SJCRH30 (cell line): Measurements from ENCODE around the gene GBX1. TPM values are rescaled to one million over a fixed set of nuclear protein-coding genes. Genes with fewer than 3 reads are reported as not detected.

Experiments
- DNase-seq, 2 experiments: peaks; one replicate each; pipeline ENCODE4 v3.0.0-alpha.2; 2015 to 2020
- H3K27ac ChIP-seq: fragments of 250-450 bp; sonication (Bioruptor Pico); 2 replicates; pipeline ENCODE4 v1.5.1; 2020; ENCODE audit warnings: mild to moderate bottlenecking, moderate library complexity
- H3K27me3 ChIP-seq: fragments of 250-450 bp; sonication (Bioruptor Pico); 2 replicates; pipeline ENCODE4 v1.5.1; 2020; ENCODE audit warnings: mild to moderate bottlenecking, moderate library complexity
- H3K36me3 ChIP-seq: fragments of 250-450 bp; sonication (Bioruptor Pico); 2 replicates; pipeline ENCODE4 v1.5.1; 2020; ENCODE audit warnings: mild to moderate bottlenecking, moderate library complexity
- H3K4me1 ChIP-seq: fragments of 250-450 bp; sonication (Bioruptor Pico); 2 replicates; pipeline ENCODE4 v1.5.1; 2020; ENCODE audit warnings: mild to moderate bottlenecking, moderate library complexity
- H3K4me3 ChIP-seq: fragments of 250-450 bp; sonication (Bioruptor Pico); 2 replicates; pipeline ENCODE4 v1.5.1; 2020; ENCODE audit warnings: mild to moderate bottlenecking, moderate library complexity
- H3K9me3 ChIP-seq: fragments of 250-450 bp; sonication (Bioruptor Pico); replicated peaks from 2 replicates; pipeline ENCODE4 v1.5.1; 2020; ENCODE audit warnings: mild to moderate bottlenecking, moderate library complexity
- total RNA-seq: library from RNA; depleted of rRNA; stranded (reverse); fragments of >200 nt; shearing (Covaris generic); gene quantifications from 2 replicates; pipeline ENCODE4 v1.2.3, GENCODE V29; 2014

The GBX1 gene
- total RNA-seq, 1 experiment from 2014 or later = 0.95 TPM

- H3K27ac ChIP-seq = no peak overlapping the region
- no peak overlapping the region for H3K4me3 ChIP-seq
- no peak for DNase-seq
These were observed 51.6 kb downstream of the GBX1 start for GRCh38 chr7:151115836-151116418.

GRCh38 chr7:151115121-151115835 lies 52.2 kb downstream of the GBX1 start:
- H3K4me1 ChIP-seq = no peaks in the 10 kb centered on the region
- no peak overlapping the region for H3K27ac ChIP-seq
- no peak for DNase-seq
- H3K36me3 ChIP-seq = peaks cover 20% of the 10 kb centered on the region
- H3K4me3 ChIP-seq = no peak overlapping the region
- H3K9me3 ChIP-seq = no peaks in the 10 kb centered on the region
- H3K27me3 ChIP-seq = no peaks in the 10 kb centered on the region

More at GRCh38 chr7:151115836-151116418, 51.6 kb downstream of the GBX1 start:
- H3K4me1 ChIP-seq = no peaks in the 10 kb centered on the region
- no peaks in the 10 kb centered on the region for H3K9me3 ChIP-seq
- no peaks in the 10 kb centered on the region for H3K27me3 ChIP-seq
- peaks cover 22% of the 10 kb centered on the region for H3K36me3 ChIP-seq

GRCh38 chr7:151114151-151115090 lies 53.1 kb downstream of the GBX1 start:
- Histone ChIP-seq H3K4me1 (no peaks in the 10 kb centered on the region), H3K4me3 (no peak overlapping the region), H3K27ac (no peak overlapping the region), H3K36me3 (peaks cover 17% of the 10 kb centered on the region), H3K9me3 (no peaks in the 10 kb centered on the region), H3K27me3 (no peaks in the 10 kb centered on the region)
- no peak for DNase-seq

GRCh38 chr7:151113344-151114150 lies 53.9 kb downstream of the GBX1 start:
- Histone ChIP-seq H3K9me3 (no peaks in the 10 kb centered on the region), H3K27me3 (no peaks in the 10 kb centered on the region), H3K36me3 (peaks cover 10% of the 10 kb centered on the region), H3K4me1 (no peaks in the 10 kb centered on the region), H3K27ac (no peak overlapping the region), H3K4me3 (no peak overlapping the region)
- no peak for DNase-seq

GRCh38 chr7:151110941-151111645 lies 56.4 kb downstream of the GBX1 start:
- DNase-seq = peak; percentile 66 to 82
- Histone ChIP-seq H3K4me1 (no peaks in the 10 kb centered on the region), H3K9me3 (no peaks in the 10 kb centered on the region), H3K27me3 (no peaks in the 10 kb centered on the region), H3K36me3 (peaks cover 12% of the 10 kb centered on the region), H3K4me3 (no peak overlapping the region), H3K27ac (no peak overlapping the region)

- H3K27me3 ChIP-seq = no peaks in the 10 kb centered on the region
- peaks cover 13% of the 10 kb centered on the region for H3K36me3 ChIP-seq
- no peak for DNase-seq
- no peaks in the 10 kb centered on the region for H3K4me1 ChIP-seq
- H3K27ac ChIP-seq = no peak overlapping the region
- no peak overlapping the region for H3K4me3 ChIP-seq
- H3K9me3 ChIP-seq = no peaks in the 10 kb centered on the region
These were observed 57.1 kb downstream of the GBX1 start for GRCh38 chr7:151110236-151110940.

GRCh38 chr7:151109094-151110048 lies 58.1 kb downstream of the GBX1 start:
- Histone ChIP-seq H3K27me3 (no peaks in the 10 kb centered on the region), H3K4me3 (no peak overlapping the region), H3K9me3 (no peaks in the 10 kb centered on the region), H3K4me1 (no peaks in the 10 kb centered on the region), H3K27ac (no peak overlapping the region), H3K36me3 (peaks cover 20% of the 10 kb centered on the region)
- no peak for DNase-seq

- DNase-seq = no peak
- Histone ChIP-seq H3K9me3 (no peaks in the 10 kb centered on the region), H3K36me3 (peaks cover 28% of the 10 kb centered on the region), H3K4me1 (no peaks in the 10 kb centered on the region), H3K4me3 (no peak overlapping the region), H3K27ac (no peak overlapping the region), H3K27me3 (no peaks in the 10 kb centered on the region)
These were observed 59.6 kb downstream of the GBX1 start for GRCh38 chr7:151107882-151108281.

GRCh38 chr7:151104411-151105235 lies 62.9 kb downstream of the GBX1 start:
- peaks cover 31% of the 10 kb centered on the region for H3K36me3 ChIP-seq
- H3K4me3 ChIP-seq = no peak overlapping the region
- H3K27me3 ChIP-seq = no peaks in the 10 kb centered on the region
- no peak overlapping the region for H3K27ac ChIP-seq
- H3K4me1 ChIP-seq = peaks cover 3% of the 10 kb centered on the region; the same call in 1 of the 2 replicates
- no peak for DNase-seq
- H3K9me3 ChIP-seq = no peaks in the 10 kb centered on the region

GRCh38 chr7:151103973-151104372 lies 63.5 kb downstream of the GBX1 start:
- H3K36me3 ChIP-seq = peaks cover 31% of the 10 kb centered on the region
- no peaks in the 10 kb centered on the region for H3K27me3 ChIP-seq
- H3K4me1 ChIP-seq = peaks cover 7% of the 10 kb centered on the region
- no peak overlapping the region for H3K27ac ChIP-seq
- DNase-seq = no peak
- H3K9me3 ChIP-seq = no peaks in the 10 kb centered on the region
- no peak overlapping the region for H3K4me3 ChIP-seq

- Histone ChIP-seq H3K36me3 (peaks cover 31% of the 10 kb centered on the region), H3K4me1 (peaks cover 7% of the 10 kb centered on the region), H3K4me3 (no peak overlapping the region), H3K27ac (no peak overlapping the region), H3K27me3 (no peaks in the 10 kb centered on the region), H3K9me3 (no peaks in the 10 kb centered on the region)
- no peak for DNase-seq
These were observed 64.5 kb downstream of the GBX1 start for GRCh38 chr7:151102991-151103390.
